ENCODE results near the gene STRA6. TPM values are rescaled to one million over a fixed set of nuclear protein-coding genes. Genes with fewer than 3 reads are reported as not detected.

The STRA6 gene
- total RNA-seq, 1 experiment from 2014 or later = 0.54 TPM

GRCh38 chr15:74180881-74181602 is 21.5 kb downstream of the STRA6 start (continued):
- TF ChIP-seq, protein P1, sequence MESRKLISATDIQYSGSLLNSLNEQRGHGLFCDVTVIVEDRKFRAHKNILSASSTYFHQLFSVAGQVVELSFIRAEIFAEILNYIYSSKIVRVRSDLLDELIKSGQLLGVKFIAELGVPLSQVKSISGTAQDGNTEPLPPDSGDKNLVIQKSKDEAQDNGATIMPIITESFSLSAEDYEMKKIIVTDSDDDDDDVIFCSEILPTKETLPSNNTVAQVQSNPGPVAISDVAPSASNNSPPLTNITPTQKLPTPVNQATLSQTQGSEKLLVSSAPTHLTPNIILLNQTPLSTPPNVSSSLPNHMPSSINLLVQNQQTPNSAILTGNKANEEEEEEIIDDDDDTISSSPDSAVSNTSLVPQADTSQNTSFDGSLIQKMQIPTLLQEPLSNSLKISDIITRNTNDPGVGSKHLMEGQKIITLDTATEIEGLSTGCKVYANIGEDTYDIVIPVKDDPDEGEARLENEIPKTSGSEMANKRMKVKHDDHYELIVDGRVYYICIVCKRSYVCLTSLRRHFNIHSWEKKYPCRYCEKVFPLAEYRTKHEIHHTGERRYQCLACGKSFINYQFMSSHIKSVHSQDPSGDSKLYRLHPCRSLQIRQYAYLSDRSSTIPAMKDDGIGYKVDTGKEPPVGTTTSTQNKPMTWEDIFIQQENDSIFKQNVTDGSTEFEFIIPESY (IDR thresholded peaks at IDR 0.05; ENCODE audit: extremely low read depth, insufficient replicate concordance, low read length) = no peak
- TF ChIP-seq RAD21 (IDR thresholded peaks at IDR 0.05; ENCODE audit: low read depth) (no peak), ZFX (IDR thresholded peaks at IDR 0.05) (no peak), SP1 (IDR thresholded peaks at IDR 0.05; ENCODE audit: low read depth) (no peak)

DNA sequence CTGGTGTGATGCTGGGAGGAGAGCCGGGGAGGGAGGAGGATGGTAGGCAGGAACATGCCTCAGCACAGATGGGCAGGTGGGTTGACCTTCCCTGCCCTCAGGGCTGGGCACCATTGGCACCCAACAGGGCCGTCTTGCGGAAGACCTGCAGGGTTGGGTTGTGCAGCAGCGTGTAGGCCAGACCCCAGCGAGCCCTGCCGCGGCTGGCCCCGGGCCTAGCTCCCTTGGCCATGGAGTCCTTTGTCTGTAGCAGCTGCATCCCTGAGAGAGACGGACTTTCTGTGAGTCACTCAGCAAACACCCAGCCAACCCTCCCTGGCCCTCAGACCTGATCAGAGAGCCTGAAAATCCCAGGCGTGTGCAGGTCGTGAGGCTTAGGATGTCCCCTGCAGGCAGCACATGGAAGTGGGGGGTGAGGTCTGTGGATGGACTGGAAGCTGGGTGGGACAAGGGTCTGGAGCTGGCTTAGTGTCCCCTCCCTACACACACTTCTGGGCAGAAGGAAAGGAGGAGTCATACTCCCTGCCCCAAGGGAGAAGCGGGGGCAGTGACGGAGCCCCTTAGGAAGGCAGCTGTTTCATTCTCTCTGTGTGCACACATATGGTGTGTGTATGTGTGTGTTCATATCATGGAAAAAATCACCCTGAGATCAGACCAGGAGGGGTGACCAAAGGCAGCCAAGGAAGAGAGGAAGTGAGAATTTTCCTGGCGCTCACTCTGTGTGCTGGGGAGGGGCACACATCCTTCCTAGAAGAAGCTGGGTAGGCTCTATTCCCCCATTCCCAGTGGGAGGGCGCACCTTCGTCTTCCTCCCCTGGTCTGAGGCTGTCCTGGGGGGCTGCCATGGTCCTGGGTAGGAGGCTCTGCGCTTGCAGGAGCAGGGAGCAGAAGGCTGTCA is 22.4 kb downstream of the STRA6 start:
- Histone ChIP-seq H3K9me2 (ENCODE audit: insufficient read depth) (no peaks in the 10 kb centered on the region), H4K20me1 (ENCODE audit: insufficient read depth) (no peaks in the 10 kb centered on the region), H3K36me3 (ENCODE audit: control insufficient read depth in 1 of 2, insufficient read depth in 2 of 2, low read length in 2 of 2) (no peaks in the 10 kb centered on the region), H3K4me2 (ENCODE audit: low read length) (peak overlapping the region; percentile 50), H3K4me1 (ENCODE audit: control insufficient read depth in 1 of 2, insufficient read depth in 2 of 2, low read length in 2 of 2) (peaks cover 8 to 21% of the 10 kb centered on the region in 2 experiments; a peak in 3 of 4 replicates), H3K27me3 (ENCODE audit: insufficient read depth, low read length) (peaks cover 14% of the 10 kb centered on the region; the same call in 1 of the 2 replicates), H2AFZ (ENCODE audit: low read depth, low read length, poor library complexity, severe bottlenecking) (no peak overlapping the region), H3K9ac (ENCODE audit: low read length) (no peak overlapping the region), H3K4me3 (replicated peaks in 1 of 2; ENCODE audit: low read depth in 1 of 2, low read length in 2 of 2) (no peak overlapping the region), H3K27ac (ENCODE audit: low read depth, low read length) (peak overlapping the region; percentile 6; the same call in 1 of the 2 replicates), H3K9me3 (ENCODE audit: control insufficient read depth in 1 of 2, insufficient read depth in 1 of 2, low read depth in 1 of 2, low read length in 2 of 2) (no peaks in the 10 kb centered on the region), H3K79me2 (ENCODE audit: insufficient read depth, low read length) (no peaks in the 10 kb centered on the region)
- DNase-seq (ENCODE audit: low read depth, low spot score) (no peak), ATAC-seq (no peak)
- intact Hi-C loops (cut with micrococcal nuclease) = no loop called here
- RAD21 ChIA-PET (ENCODE audit: low non-redundant PET in 1 of 2, low total read pairs in 2 of 2, uncharacterized antibody in 2 of 2, unreplicated experiment in 2 of 2) = no interaction called here
- no TSS peak for BruUV-seq (replicated peaks)
- POLR2A ChIA-PET = no interaction called here
- CTCF ChIA-PET = interaction anchor here (0.7 kb wide), 1 partner anchor 127 kb away, joined by 3 read pairs; no protein-coding TSS in a partner anchor
- TF ChIP-seq, protein P2, sequence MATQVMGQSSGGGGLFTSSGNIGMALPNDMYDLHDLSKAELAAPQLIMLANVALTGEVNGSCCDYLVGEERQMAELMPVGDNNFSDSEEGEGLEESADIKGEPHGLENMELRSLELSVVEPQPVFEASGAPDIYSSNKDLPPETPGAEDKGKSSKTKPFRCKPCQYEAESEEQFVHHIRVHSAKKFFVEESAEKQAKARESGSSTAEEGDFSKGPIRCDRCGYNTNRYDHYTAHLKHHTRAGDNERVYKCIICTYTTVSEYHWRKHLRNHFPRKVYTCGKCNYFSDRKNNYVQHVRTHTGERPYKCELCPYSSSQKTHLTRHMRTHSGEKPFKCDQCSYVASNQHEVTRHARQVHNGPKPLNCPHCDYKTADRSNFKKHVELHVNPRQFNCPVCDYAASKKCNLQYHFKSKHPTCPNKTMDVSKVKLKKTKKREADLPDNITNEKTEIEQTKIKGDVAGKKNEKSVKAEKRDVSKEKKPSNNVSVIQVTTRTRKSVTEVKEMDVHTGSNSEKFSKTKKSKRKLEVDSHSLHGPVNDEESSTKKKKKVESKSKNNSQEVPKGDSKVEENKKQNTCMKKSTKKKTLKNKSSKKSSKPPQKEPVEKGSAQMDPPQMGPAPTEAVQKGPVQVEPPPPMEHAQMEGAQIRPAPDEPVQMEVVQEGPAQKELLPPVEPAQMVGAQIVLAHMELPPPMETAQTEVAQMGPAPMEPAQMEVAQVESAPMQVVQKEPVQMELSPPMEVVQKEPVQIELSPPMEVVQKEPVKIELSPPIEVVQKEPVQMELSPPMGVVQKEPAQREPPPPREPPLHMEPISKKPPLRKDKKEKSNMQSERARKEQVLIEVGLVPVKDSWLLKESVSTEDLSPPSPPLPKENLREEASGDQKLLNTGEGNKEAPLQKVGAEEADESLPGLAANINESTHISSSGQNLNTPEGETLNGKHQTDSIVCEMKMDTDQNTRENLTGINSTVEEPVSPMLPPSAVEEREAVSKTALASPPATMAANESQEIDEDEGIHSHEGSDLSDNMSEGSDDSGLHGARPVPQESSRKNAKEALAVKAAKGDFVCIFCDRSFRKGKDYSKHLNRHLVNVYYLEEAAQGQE (IDR thresholded peaks at IDR 0.05; ENCODE audit: low read depth) = no peak
- TF ChIP-seq TCF7L2 (IDR thresholded peaks at IDR 0.05; ENCODE audit: borderline replicate concordance, extremely low read depth, insufficient read depth, insufficient read length) (no peak), EZH2phosphoT487 (IDR thresholded peaks at IDR 0.05; ENCODE audit: borderline replicate concordance) (no peak), YY1 (IDR thresholded peaks at IDR 0.05; ENCODE audit: extremely low read depth, insufficient replicate concordance, low read depth, low read length) (no peak), CEBPB (IDR thresholded peaks at IDR 0.05; ENCODE audit: low read depth) (no peak), ATF3 (IDR thresholded peaks at IDR 0.05) (no peak), RAD21 (IDR thresholded peaks at IDR 0.05; ENCODE audit: low read depth) (no peak), ZNF274 (IDR thresholded peaks at IDR 0.05; ENCODE audit: low read depth, low read length) (no peak), CBX3 (IDR thresholded peaks at IDR 0.05; ENCODE audit: low read depth) (no peak), JUND (IDR thresholded peaks at IDR 0.05) (no peak), FOSL1 (IDR thresholded peaks at IDR 0.05; ENCODE audit: low read depth) (no peak), POLR2AphosphoS5 (IDR thresholded peaks at IDR 0.05; ENCODE audit: low read depth, low read length) (no peak)

Measured in HCT116 (cell line).